LNCAP (cell line): ENCODE data around the gene COMMD1.

Experiments
- TF ChIP-seq, protein P1 (sequence below): fragments of 450-650 bp; IDR thresholded peaks from 2 replicates; pipeline ENCODE4 v1.5.1; 2017; ENCODE audit warnings: mild to moderate bottlenecking

Gene COMMD1

DNA sequence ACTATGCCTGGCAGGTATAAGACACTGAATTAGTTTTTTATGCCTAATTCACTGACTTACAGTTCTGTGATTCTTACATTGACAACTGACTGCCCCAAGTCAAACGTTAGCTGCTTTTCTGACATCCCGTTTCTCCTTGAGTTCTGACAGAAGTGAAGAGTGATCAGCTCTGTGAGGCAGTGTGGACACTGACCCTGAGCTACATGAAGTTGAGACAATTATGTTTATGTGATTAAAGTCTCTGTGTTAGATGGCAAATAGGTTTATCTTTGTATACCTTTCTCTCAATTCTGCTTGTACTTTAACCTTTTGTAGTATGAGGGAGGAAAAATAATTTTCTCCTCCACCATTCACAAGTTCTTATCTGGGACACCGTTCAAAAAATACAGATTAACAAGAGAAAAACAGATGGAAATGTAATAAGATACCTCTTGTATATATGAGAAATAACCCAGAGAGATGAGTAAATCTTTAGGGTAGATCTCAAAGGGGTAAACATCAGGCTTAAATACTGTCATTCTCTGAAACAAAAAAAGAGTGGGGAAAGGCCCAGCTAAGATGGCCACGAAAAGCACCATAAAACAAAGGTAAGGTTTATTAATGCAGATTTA, 205.0 kb downstream of the COMMD1 start:
- TF ChIP-seq, protein P1, sequence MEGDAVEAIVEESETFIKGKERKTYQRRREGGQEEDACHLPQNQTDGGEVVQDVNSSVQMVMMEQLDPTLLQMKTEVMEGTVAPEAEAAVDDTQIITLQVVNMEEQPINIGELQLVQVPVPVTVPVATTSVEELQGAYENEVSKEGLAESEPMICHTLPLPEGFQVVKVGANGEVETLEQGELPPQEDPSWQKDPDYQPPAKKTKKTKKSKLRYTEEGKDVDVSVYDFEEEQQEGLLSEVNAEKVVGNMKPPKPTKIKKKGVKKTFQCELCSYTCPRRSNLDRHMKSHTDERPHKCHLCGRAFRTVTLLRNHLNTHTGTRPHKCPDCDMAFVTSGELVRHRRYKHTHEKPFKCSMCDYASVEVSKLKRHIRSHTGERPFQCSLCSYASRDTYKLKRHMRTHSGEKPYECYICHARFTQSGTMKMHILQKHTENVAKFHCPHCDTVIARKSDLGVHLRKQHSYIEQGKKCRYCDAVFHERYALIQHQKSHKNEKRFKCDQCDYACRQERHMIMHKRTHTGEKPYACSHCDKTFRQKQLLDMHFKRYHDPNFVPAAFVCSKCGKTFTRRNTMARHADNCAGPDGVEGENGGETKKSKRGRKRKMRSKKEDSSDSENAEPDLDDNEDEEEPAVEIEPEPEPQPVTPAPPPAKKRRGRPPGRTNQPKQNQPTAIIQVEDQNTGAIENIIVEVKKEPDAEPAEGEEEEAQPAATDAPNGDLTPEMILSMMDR: no peak

DNA sequence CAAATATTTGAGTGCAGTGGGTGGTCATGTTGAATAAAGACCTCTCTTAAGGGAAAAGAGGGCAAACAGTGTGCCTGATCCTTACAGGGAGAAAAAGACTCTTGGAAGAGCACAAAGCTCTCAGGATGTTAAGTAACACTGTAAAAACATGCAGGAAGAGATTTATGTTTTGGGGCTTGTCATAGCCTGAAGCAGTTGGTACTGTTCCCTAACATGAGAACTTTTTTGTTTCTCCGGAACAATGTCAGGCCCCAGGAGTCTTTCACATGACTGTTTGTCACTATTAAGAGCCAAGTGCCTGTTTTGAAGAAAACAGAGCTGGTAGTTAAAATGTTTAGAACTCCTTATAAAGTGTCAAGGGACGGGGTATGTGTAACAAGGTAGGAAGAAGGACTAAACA, 206.7 kb downstream of the COMMD1 start:
- TF ChIP-seq, protein P1: no peak

GRCh38 chr2:62114564-62114963, 209.1 kb downstream of the COMMD1 start:
- TF ChIP-seq, protein P1: no peak

DNA sequence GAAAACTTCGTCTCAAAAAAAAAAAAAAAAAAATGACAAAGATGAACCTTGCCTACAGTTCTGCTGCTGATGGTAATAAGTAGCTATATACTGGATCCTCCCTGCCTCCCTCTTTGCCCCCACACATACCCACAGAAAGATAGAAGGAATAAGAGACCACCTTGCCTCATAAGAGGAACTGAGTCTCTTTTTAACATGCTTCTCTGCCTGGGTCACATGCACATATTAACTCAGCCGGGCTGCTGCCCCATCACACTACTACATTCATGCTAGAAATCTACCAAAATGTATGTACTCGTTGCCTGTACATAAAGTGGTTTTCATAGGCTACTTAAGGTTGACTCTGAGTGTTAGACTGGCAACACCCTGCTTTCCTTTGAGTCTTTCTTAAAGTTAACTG, 211.5 kb downstream of the COMMD1 start:
- TF ChIP-seq, protein P1: no peak

GRCh38 chr2:62118160-62118559, 212.7 kb downstream of the COMMD1 start:
- TF ChIP-seq, protein P1: no peak

DNA sequence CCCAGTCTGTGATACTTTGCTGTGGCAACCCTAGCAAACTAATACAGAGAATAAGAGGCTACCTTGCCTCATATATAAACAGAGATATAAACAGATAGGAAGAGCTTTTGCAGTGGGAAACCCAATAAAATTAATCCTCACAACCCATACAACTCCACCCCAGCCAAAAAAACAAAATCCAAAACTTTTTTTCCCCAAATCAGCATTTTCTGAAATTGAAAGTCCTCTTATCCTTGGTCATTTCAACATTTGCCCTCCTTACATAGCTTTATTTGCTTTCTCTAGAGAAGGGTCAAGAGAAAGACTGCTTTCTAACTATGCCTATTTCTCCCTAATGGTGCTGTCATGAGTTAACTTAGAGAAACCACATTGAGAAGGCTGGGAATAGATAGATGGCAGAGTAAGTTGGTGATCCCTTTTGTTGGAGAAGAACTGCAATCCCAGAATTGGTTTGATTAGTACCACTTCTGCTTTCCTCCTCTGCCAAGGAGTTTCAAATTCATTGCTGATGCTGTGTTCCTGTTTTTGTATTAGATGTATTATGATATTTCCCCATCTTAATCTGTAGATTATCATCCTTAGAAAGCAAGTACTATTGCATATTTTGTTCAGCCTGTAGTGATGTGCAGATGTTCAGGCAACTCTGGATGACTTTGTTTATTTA, 214.0 kb downstream of the COMMD1 start:
- TF ChIP-seq, protein P1: no peak

- TF ChIP-seq, protein P1: no peak
Observed at GRCh38 chr2:62133320-62133823, 227.9 kb downstream of the COMMD1 start.
